ENCODE data around the gene PKP2. TPM values are rescaled to one million over a fixed set of nuclear protein-coding genes. Genes with fewer than 3 reads are reported as not detected.

Gene PKP2
- total RNA-seq, 1 donor from 2014 or later = 11.5 TPM

- DNase-seq = no peak
Measured at GRCh38 chr12:32753605-32754004, 143.0 kb downstream of the PKP2 start.

GRCh38 chr12:32743264-32743663 is 153.3 kb downstream of the PKP2 start:
- no peak for DNase-seq

- no peak for DNase-seq
Measured at GRCh38 chr12:32742133-32742532, 154.4 kb downstream of the PKP2 start.

Other genes with a start within 250 kb of the PKP2 start
- 78.0 TPM for gene DNM1L, start 217.5 kb downstream of the PKP2 start, total RNA-seq
- gene YARS2, start 140.9 kb downstream of the PKP2 start, total RNA-seq = 23.8 TPM